NCI-H345 (cell line): Measurements from ENCODE around the gene CELA3B.
"Not testable (repeated sequence)": the region's sequence is repeated elsewhere in the genome, so short reads cannot be mapped to it uniquely, and the experiment has no call there.

Source experiments
- DNase-seq: peaks from one replicate; lab custom pipeline; 2025; lab: John Stamatoyannopoulos, UW

CELA3B gene

GRCh38 chr1:21942959-21943640 is 33.7 kb upstream of the CELA3B start:
- DNase-seq: not testable (repeated sequence)

GRCh38 chr1:21944733-21945073 is 32.1 kb upstream of the CELA3B start:
- DNase-seq: no peak

- DNase-seq: no peak
Observed at GRCh38 chr1:21946836-21947587, 29.8 kb upstream of the CELA3B start.

GRCh38 chr1:21950734-21951133 is 26.1 kb upstream of the CELA3B start:
- DNase-seq: no peak

GRCh38 chr1:21951226-21951870 is 25.5 kb upstream of the CELA3B start:
- DNase-seq: no peak

GRCh38 chr1:21952786-21953520 is 23.9 kb upstream of the CELA3B start:
- no peak for DNase-seq

- no peak for DNase-seq
Observed at GRCh38 chr1:21955058-21955457, 21.8 kb upstream of the CELA3B start.

GRCh38 chr1:21955501-21956281 is 21.1 kb upstream of the CELA3B start:
- DNase-seq: no peak

GRCh38 chr1:21956720-21957552 is 19.9 kb upstream of the CELA3B start:
- DNase-seq: no peak

- no peak for DNase-seq
Observed at GRCh38 chr1:21961337-21961736, 15.5 kb upstream of the CELA3B start.

- no peak for DNase-seq
Observed at GRCh38 chr1:21961799-21962198, 15.0 kb upstream of the CELA3B start.

- DNase-seq: peak; percentile 68
Observed at GRCh38 chr1:21963477-21964217, 13.2 kb upstream of the CELA3B start.

GRCh38 chr1:21966247-21967000 is 10.4 kb upstream of the CELA3B start:
- DNase-seq: no peak

- not testable (repeated sequence) for DNase-seq
Observed at GRCh38 chr1:21967216-21967615, 9.6 kb upstream of the CELA3B start.

- not testable (repeated sequence) for DNase-seq
Observed at GRCh38 chr1:21969066-21969465, 7.8 kb upstream of the CELA3B start.

- DNase-seq: not testable (repeated sequence)
Observed at GRCh38 chr1:21970523-21970922, 6.3 kb upstream of the CELA3B start.

- DNase-seq: not testable (repeated sequence)
Observed at GRCh38 chr1:21972973-21973441, 3.8 kb upstream of the CELA3B start.

- not testable (repeated sequence) for DNase-seq
Observed at GRCh38 chr1:21973948-21974347, 2.9 kb upstream of the CELA3B start.

- DNase-seq: peak; percentile 16
Observed at GRCh38 chr1:21974699-21975098, 2.1 kb upstream of the CELA3B start.
